SK-N-SH (cell line): ENCODE measurements around the gene F8. TPM values are rescaled to one million over a fixed set of nuclear protein-coding genes. Genes with fewer than 3 reads are reported as not detected.

Experiments used
- CTCF ChIA-PET: fragments of 300-600, 350-600 bp; formaldehyde crosslinking; extraction: SDS; loops from one replicate; lab custom pipeline; 2021; lab: Yijun Ruan, JAX
- POLR2A ChIA-PET: fragments of 350-600 bp; sonication (Branson Sonifier 250); formaldehyde crosslinking; extraction: SDS; loops from one replicate; lab custom pipeline; 2020; ENCODE audit warnings: antibody characterized with exemption, inconsistent platforms; lab: Yijun Ruan, JAX
- DNase-seq: peaks from one replicate; pipeline ENCODE4 v3.0.0; 2012
- H2AFZ ChIP-seq: fragments of 200-600 bp; sonication (generic); 2 replicates; pipeline ENCODE4 v1.8.1; 2016; ENCODE audit warnings: antibody characterized with exemption, mild to moderate bottlenecking, low read depth
- H3F3A ChIP-seq: fragments of 200-600 bp; sonication (generic); replicated peaks from 2 replicates; pipeline ENCODE3; 2016; ENCODE audit warnings: antibody characterized with exemption, mild to moderate bottlenecking; ENCODE audit not compliant: insufficient read depth
- H3K27ac ChIP-seq, 2 experiments: fragments of 200-500 bp in 1 of 2; fragments of 200-600 bp in 1 of 2; sonication (Bioruptor generic) in 1 of 2; sonication (generic), shearing (Covaris generic) in 1 of 2; 2 replicates each; pipeline versions ENCODE4 v1.5.1 to v1.6.1; 2014 to 2016; ENCODE audit warnings: low read depth in 2 of 2, inconsistent platforms in 1 of 2, low read length in 1 of 2, mild to moderate bottlenecking in 1 of 2, mixed read lengths in 1 of 2
- H3K27me3 ChIP-seq: fragments of 200-600 bp; sonication (generic), shearing (Covaris generic); 2 replicates; pipeline ENCODE4 v1.6.1; 2016; ENCODE audit warnings: mixed run types; ENCODE audit not compliant: insufficient read depth
- H3K36me3 ChIP-seq, 2 experiments: fragments of 200-500 bp in 1 of 2; fragments of 200-600 bp in 1 of 2; sonication (Bioruptor generic) in 1 of 2; sonication (generic) in 1 of 2; replicated peaks in 1 of 2; 2 replicates each; pipeline versions ENCODE3 to v1.5.1; 2014 to 2016; ENCODE audit warnings: low read length in 1 of 2, mild to moderate bottlenecking in 1 of 2; ENCODE audit not compliant: insufficient read depth in 2 of 2, control insufficient read depth in 1 of 2
- H3K4me1 ChIP-seq, 2 experiments: fragments of 200-500 bp in 1 of 2; fragments of 200-600 bp in 1 of 2; sonication (Bioruptor generic) in 1 of 2; sonication (generic), shearing (Covaris generic) in 1 of 2; 2 replicates each; pipeline versions ENCODE4 v1.5.1 to v1.6.1; 2014 to 2016; ENCODE audit warnings: low read depth in 1 of 2, low read length in 1 of 2, mixed run types in 1 of 2; ENCODE audit not compliant: insufficient read depth in 2 of 2, control insufficient read depth in 1 of 2
- H3K4me2 ChIP-seq: fragments of 200-600 bp; sonication (generic), shearing (Covaris generic); 2 replicates; pipeline ENCODE4 v1.6.1; 2017; ENCODE audit warnings: mixed run types
- H3K4me3 ChIP-seq, 2 experiments: fragments of 200-500 bp in 1 of 2; fragments of 200-600 bp in 1 of 2; sonication (Bioruptor generic) in 1 of 2; sonication (generic), shearing (Covaris generic) in 1 of 2; 2 replicates each; pipeline versions ENCODE4 v1.5.1 to v1.8.1; 2014 to 2016; ENCODE audit warnings: low read depth in 2 of 2, inconsistent platforms in 1 of 2, low read length in 1 of 2, mild to moderate bottlenecking in 1 of 2, mixed read lengths in 1 of 2, moderate library complexity in 1 of 2
- H3K79me2 ChIP-seq: fragments of 200-600 bp; sonication (generic); 2 replicates; pipeline ENCODE4 v1.8.1; 2017; ENCODE audit warnings: mild to moderate bottlenecking; ENCODE audit not compliant: insufficient read depth
- H3K9ac ChIP-seq: fragments of 200-600 bp; sonication (generic); 2 replicates; pipeline ENCODE4 v1.6.1; 2017; ENCODE audit warnings: mixed run types
- H3K9me2 ChIP-seq: fragments of 200-600 bp; sonication (generic); 2 replicates; pipeline ENCODE4 v1.6.1; 2017; ENCODE audit warnings: mixed run types
- H3K9me3 ChIP-seq: fragments of 200-600 bp; sonication (generic); 2 replicates; pipeline ENCODE4 v1.6.1; 2017; ENCODE audit warnings: mixed run types, mild to moderate bottlenecking, moderate library complexity
- H4K20me1 ChIP-seq: fragments of 200-600 bp; sonication (generic); 2 replicates; pipeline ENCODE4 v1.6.1; 2017; ENCODE audit warnings: mild to moderate bottlenecking, mixed run types; ENCODE audit not compliant: insufficient read depth
- CTCF ChIP-seq: fragments of 200-600 bp; sonication (generic); IDR thresholded peaks from 2 replicates; pipeline ENCODE4 v1.6.1; 2017; ENCODE audit warnings: antibody characterized with exemption, mild to moderate bottlenecking, moderate library complexity
- EZH2phosphoT487 ChIP-seq: fragments of 200-600 bp; sonication (generic); IDR thresholded peaks from 2 replicates; pipeline ENCODE4 v1.6.1; 2017; ENCODE audit warnings: low read depth, mixed run types, mild to moderate bottlenecking, antibody characterized with exemption, moderate library complexity, borderline replicate concordance
- FOXJ3 ChIP-seq: sonication (generic); formaldehyde crosslinking; IDR thresholded peaks from 2 replicates; pipeline ENCODE4 v1.5.1; 2020; ENCODE audit warnings: mild to moderate bottlenecking, missing genetic modification reagents
- IRF3 ChIP-seq: fragments of 150-350 bp; IDR thresholded peaks from 2 replicates; pipeline ENCODE4 v1.6.1; 2016; ENCODE audit warnings: mild to moderate bottlenecking, low read depth, low read length
- MXI1 ChIP-seq: IDR thresholded peaks from 2 replicates; pipeline ENCODE4 v1.6.1; 2012; ENCODE audit warnings: mild to moderate bottlenecking, low read depth, low read length, improper control_type of control experiment
- NFIC ChIP-seq: IDR thresholded peaks from 2 replicates; pipeline ENCODE4 v1.4.0; 2012; ENCODE audit warnings: borderline replicate concordance
- RFX5 ChIP-seq: IDR thresholded peaks from 2 replicates; pipeline ENCODE4 v1.6.1; 2012; ENCODE audit warnings: mild to moderate bottlenecking, improper control_type of control experiment, low read length
- SIN3A ChIP-seq: IDR thresholded peaks from 2 replicates; pipeline ENCODE4 v1.6.1; 2012; ENCODE audit warnings: low read depth, mild to moderate bottlenecking, low read length, moderate library complexity, borderline replicate concordance
- TEAD4 ChIP-seq: IDR thresholded peaks from 2 replicates; pipeline ENCODE4 v1.4.0; 2012; ENCODE audit warnings: mild to moderate bottlenecking, borderline replicate concordance; ENCODE audit not compliant: insufficient read depth
- polyA plus RNA-seq, 3 experiments: library from polyadenylated mRNA; depleted of rRNA; stranded (reverse); fragments of >200 nt; gene quantifications; 2 replicates each; pipeline ENCODE4 v1.2.3, GENCODE V29; 2012
- TF ChIP-seq, protein P1 (sequence below): fragments of 150-350 bp; IDR thresholded peaks from 2 replicates; pipeline ENCODE4 v1.6.1; 2017; ENCODE audit warnings: antibody characterized with exemption, low read length, low read depth, borderline replicate concordance

Gene F8
- polyA plus RNA-seq, 1 of the 3 experiments (the other 2 are of a cell fraction) = 2.5 TPM

GRCh38 chrX:154829926-154830442 is 192.5 kb downstream of the F8 start (continued):
- TF ChIP-seq, protein P1, sequence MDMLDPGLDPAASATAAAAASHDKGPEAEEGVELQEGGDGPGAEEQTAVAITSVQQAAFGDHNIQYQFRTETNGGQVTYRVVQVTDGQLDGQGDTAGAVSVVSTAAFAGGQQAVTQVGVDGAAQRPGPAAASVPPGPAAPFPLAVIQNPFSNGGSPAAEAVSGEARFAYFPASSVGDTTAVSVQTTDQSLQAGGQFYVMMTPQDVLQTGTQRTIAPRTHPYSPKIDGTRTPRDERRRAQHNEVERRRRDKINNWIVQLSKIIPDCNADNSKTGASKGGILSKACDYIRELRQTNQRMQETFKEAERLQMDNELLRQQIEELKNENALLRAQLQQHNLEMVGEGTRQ = no peak
- no peak for TF ChIP-seq EZH2phosphoT487
- TF ChIP-seq CTCF = no peak
- TF ChIP-seq MXI1 = no peak
- TF ChIP-seq FOXJ3 = no peak
- TF ChIP-seq RFX5 = no peak
- TF ChIP-seq NFIC = no peak
- TF ChIP-seq TEAD4 = no peak

- no peaks in the 10 kb centered on the region for H3K36me3 ChIP-seq
- H3K9me3 ChIP-seq = no peaks in the 10 kb centered on the region
- H3K4me3 ChIP-seq = no peak overlapping the region
- H3K9me2 ChIP-seq = no peaks in the 10 kb centered on the region
- H3F3A ChIP-seq = no peaks in the 10 kb centered on the region
- H3K4me1 ChIP-seq = no peaks in the 10 kb centered on the region
- POLR2A ChIA-PET = no interaction called here
- H3K27me3 ChIP-seq = no peaks in the 10 kb centered on the region
- CTCF ChIA-PET = no interaction called here
- no peak overlapping the region for H3K9ac ChIP-seq
- H2AFZ ChIP-seq = no peak overlapping the region
- H3K79me2 ChIP-seq = no peaks in the 10 kb centered on the region
- no peaks in the 10 kb centered on the region for H4K20me1 ChIP-seq
- H3K4me2 ChIP-seq = no peak overlapping the region
- no peak for DNase-seq
- no peak overlapping the region for H3K27ac ChIP-seq
- no peak for TF ChIP-seq IRF3
- TF ChIP-seq CTCF = no peak
- no peak for TF ChIP-seq SIN3A
Observed at GRCh38 chrX:154829134-154829533, 193.4 kb downstream of the F8 start.
